Naive thymus-derived CD4-positive, alpha-beta T cell (primary cell): ENCODE measurements around the gene SORCS2. TPM values are rescaled to one million over a fixed set of nuclear protein-coding genes. Genes with fewer than 3 reads are reported as not detected.

ENCODE experiments used
- ATAC-seq: fragments of 150-1000 bp; cut with Tn5 transposase; 2 replicates; pipeline ENCODE4 v1.10.0; 2021; ENCODE audit warnings: mild to moderate bottlenecking, moderate library complexity
- CTCF ChIA-PET: fragments of 350-600 bp; sonication (Branson Sonifier 250); formaldehyde crosslinking; loops from one replicate; lab custom pipeline; 2021; ENCODE audit warnings: antibody characterized with exemption; lab: Charles Lee
- POLR2A ChIA-PET: fragments of 350-600 bp; sonication (Branson Sonifier 250); formaldehyde crosslinking; loops from one replicate; lab custom pipeline; 2021; ENCODE audit warnings: antibody characterized with exemption, inconsistent platforms; lab: Charles Lee
- DNase-seq, 9 donors: peaks; one replicate each; pipeline versions ENCODE4 v3.0.0 to v3.0.0-alpha.2; 2020 to 2022; ENCODE audit warnings: mixed read lengths in 1 of 9
- H3K27ac ChIP-seq: one replicate; pipeline ENCODE4 v1.7.0; 2013; ENCODE audit warnings: mild to moderate bottlenecking, low read depth, low read length, moderate library complexity
- H3K27me3 ChIP-seq, 2 donors: one replicate each; pipeline ENCODE4 v1.7.0; 2013; ENCODE audit warnings: low read length in 2 of 2, mild to moderate bottlenecking in 2 of 2, moderate library complexity in 2 of 2; ENCODE audit not compliant: control insufficient read depth in 2 of 2, insufficient read depth in 2 of 2
- H3K36me3 ChIP-seq, 3 experiments: 1 replicate in 2 of 3; 2 replicates in 1 of 3; pipeline ENCODE4 v1.7.0; 2013; ENCODE audit warnings: low read length in 3 of 3, mild to moderate bottlenecking in 3 of 3, moderate library complexity in 1 of 3; ENCODE audit not compliant: insufficient read depth in 3 of 3, control insufficient read depth in 2 of 3
- H3K4me1 ChIP-seq, 2 donors: one replicate each; pipeline ENCODE4 v1.7.0; 2013; ENCODE audit warnings: low read length in 2 of 2, mild to moderate bottlenecking in 2 of 2, moderate library complexity in 1 of 2; ENCODE audit not compliant: control insufficient read depth in 2 of 2, insufficient read depth in 2 of 2
- H3K4me3 ChIP-seq: 2 replicates; pipeline ENCODE4 v1.7.0; 2013; ENCODE audit warnings: mild to moderate bottlenecking, low read length
- H3K9me3 ChIP-seq, 3 experiments: 1 replicate in 2 of 3; 2 replicates in 1 of 3; pipeline ENCODE4 v1.7.0; 2013; ENCODE audit warnings: low read length in 3 of 3; ENCODE audit not compliant: control insufficient read depth in 2 of 3
- H3K27ac Mint-ChIP-seq, 9 donors: one replicate each; pipeline ENCODE4 v1.8.0; 2020 to 2022; ENCODE audit warnings: mixed read lengths in 9 of 9, mild to moderate bottlenecking in 8 of 9, moderate library complexity in 5 of 9, inconsistent platforms in 2 of 9
- H3K27me3 Mint-ChIP-seq, 5 donors: one replicate each; pipeline ENCODE4 v1.8.0; 2021 to 2022; ENCODE audit warnings: mixed read lengths in 5 of 5, mild to moderate bottlenecking in 1 of 5
- H3K36me3 Mint-ChIP-seq, 5 donors: one replicate each; pipeline ENCODE4 v1.8.0; 2020 to 2022; ENCODE audit warnings: mixed read lengths in 5 of 5, mild to moderate bottlenecking in 3 of 5, inconsistent platforms in 1 of 5
- H3K4me1 Mint-ChIP-seq, 7 donors: one replicate each; pipeline ENCODE4 v1.8.0; 2020 to 2022; ENCODE audit warnings: mixed read lengths in 7 of 7, mild to moderate bottlenecking in 3 of 7, inconsistent platforms in 1 of 7
- H3K4me3 Mint-ChIP-seq, 10 donors: one replicate each; pipeline ENCODE4 v1.8.0; 2020 to 2022; ENCODE audit warnings: mild to moderate bottlenecking in 10 of 10, mixed read lengths in 10 of 10, moderate library complexity in 6 of 10, inconsistent platforms in 2 of 10
- H3K9me3 Mint-ChIP-seq, 11 donors: one replicate each; pipeline ENCODE4 v1.8.0; 2020 to 2022; ENCODE audit warnings: mixed read lengths in 11 of 11, mild to moderate bottlenecking in 4 of 11, inconsistent platforms in 1 of 11, moderate library complexity in 1 of 11
- intact Hi-C, 2 donors: fragments of 100-400 bp; cut with micrococcal nuclease; formaldehyde crosslinking; loops; one replicate each; pipeline ENCODE4 v1.15.1; 2023
- polyA plus RNA-seq, 2 donors: library from polyadenylated mRNA; unstranded; fragments of 300-500 nt; fragmentation: Illumina TruSeq; gene quantifications; one replicate each; pipeline ENCODE4 v1.2.3, GENCODE V29; 2021
- total RNA-seq, 6 experiments: library from RNA in 5 of 6; stranded (reverse) in 5 of 6; gene quantifications; 1 replicate in 5 of 6; 2 replicates in 1 of 6; pipeline ENCODE4 v1.2.3 and lab custom pipeline; 2021 to 2026

SORCS2 gene
- total and polyA plus RNA-seq, 7 experiments from 2014 or later, result 0.10 TPM; not detected in 6

DNA sequence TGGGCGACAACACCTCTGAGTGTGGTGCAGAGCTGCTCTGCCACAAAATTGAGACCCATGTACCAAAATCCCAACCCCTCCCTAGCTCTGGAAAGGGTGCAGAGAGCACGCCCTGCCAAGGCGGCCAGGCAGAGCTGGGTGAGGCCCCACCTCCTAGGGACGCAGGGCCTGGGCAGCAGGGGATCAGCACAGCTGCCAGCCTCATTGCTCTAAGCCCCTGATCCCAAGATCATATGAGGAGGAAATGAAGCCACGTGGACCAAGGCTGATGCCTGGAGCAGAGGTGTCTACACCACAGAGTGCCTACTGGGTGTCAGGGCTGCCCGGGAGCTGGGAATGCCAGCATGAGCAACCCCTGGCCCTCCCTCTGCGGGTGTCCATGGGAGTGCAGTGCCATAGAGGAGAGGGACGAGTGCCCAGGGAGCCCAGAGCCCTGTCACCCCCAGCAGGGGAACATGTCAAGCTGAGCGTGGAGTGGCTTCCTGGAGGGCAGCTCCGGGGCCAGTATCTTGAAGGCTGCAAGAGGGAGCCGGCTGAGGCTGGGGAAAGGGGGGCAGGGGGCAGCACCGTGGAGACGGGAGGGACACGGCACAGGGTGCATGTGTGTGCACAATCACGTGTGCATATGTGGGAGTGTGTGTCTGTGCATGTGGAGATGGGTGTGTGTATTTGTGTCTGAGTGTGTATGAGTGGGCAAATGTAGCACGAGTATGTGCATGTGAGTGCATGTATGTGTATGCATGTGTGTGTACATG, 306.3 kb downstream of the SORCS2 start:
- intact Hi-C loops, result no loop called here
- Histone ChIP-seq H3K27ac (no peak overlapping the region), H3K27me3 (no peaks in the 10 kb centered on the region), H3K36me3 (no peaks in the 10 kb centered on the region), H3K9me3 (no peaks in the 10 kb centered on the region), H3K4me3 (no peak overlapping the region), H3K4me1 (no peaks in the 10 kb centered on the region)
- Mint-ChIP-seq H3K36me3 (no peaks in the 10 kb centered on the region), H3K4me3 (no peak overlapping the region), H3K27ac (no peak overlapping the region), H3K4me1 (no peaks in the 10 kb centered on the region), H3K27me3 (peaks cover 0 to 30% (median 17%) of the 10 kb centered on the region in 5 donors), H3K9me3 (peaks cover 0 to 7% (median 0%) of the 10 kb centered on the region in 11 donors)
- CTCF ChIA-PET, result no interaction called here
- POLR2A ChIA-PET, result no interaction called here
- ATAC-seq (peak; percentile 25), DNase-seq (no peak)

DNA sequence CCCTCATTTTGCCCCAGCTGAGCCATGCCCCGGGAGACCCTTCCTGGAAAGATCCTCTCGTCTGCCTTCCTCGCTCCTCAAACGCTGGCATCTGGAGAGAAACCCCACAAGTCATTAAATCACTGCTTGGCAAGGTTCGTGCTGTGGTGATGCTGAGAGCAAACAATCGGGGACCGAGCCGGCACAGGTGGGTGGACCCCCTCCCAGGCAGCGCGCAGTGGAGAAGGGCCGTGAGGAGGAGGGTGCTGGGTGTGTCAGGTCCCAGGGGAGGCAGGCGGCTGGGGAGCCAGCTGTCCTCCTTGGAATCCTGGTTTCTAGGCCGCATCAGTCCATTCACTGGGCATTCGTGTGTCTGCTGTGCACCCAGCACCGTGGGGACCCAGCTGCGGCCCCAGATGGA, 307.3 kb downstream of the SORCS2 start:
- DNase-seq (no peak), ATAC-seq (no peak)
- POLR2A ChIA-PET, result no interaction called here
- no peaks in the 10 kb centered on the region for H3K4me1 Mint-ChIP-seq
- H3K27me3 Mint-ChIP-seq, result peaks cover 0 to 35% (median 17%) of the 10 kb centered on the region in 5 donors
- Histone ChIP-seq H3K27me3 (no peaks in the 10 kb centered on the region), H3K9me3 (no peaks in the 10 kb centered on the region), H3K27ac (no peak overlapping the region), H3K4me1 (no peaks in the 10 kb centered on the region), H3K4me3 (no peak overlapping the region), H3K36me3 (no peaks in the 10 kb centered on the region)
- CTCF ChIA-PET, result no interaction called here
- H3K27ac Mint-ChIP-seq, result no peak overlapping the region
- H3K36me3 Mint-ChIP-seq, result no peaks in the 10 kb centered on the region
- H3K9me3 Mint-ChIP-seq, result no peaks in the 10 kb centered on the region
- intact Hi-C loops, result no loop called here
- H3K4me3 Mint-ChIP-seq, result no peak overlapping the region

DNA sequence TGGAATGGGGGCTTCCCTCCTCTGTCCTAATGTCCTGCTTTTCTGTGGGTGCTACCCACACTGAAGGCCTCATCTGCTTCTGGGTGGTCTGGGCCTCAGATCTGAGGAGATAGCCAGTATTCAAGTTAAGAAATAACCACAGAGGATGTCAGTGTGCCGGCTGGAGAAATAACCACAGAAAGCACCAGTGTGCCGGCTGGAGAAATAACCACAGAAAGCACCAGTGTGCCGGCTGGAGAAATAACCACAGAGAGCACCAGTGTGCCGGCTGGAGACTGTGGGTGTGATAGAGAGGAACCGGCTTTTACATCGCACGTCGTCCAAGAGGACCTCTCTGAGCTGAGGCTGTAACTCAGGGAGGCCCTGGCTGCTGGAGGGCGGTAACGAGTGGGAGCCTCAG, 308.1 kb downstream of the SORCS2 start:
- intact Hi-C loops, result no loop called here
- ATAC-seq (no peak), DNase-seq (no peak)
- no peaks in the 10 kb centered on the region for H3K9me3 Mint-ChIP-seq
- peaks cover 0 to 43% (median 20%) of the 10 kb centered on the region in 5 donors for H3K27me3 Mint-ChIP-seq
- Histone ChIP-seq H3K27me3 (no peaks in the 10 kb centered on the region), H3K4me3 (no peak overlapping the region), H3K9me3 (no peaks in the 10 kb centered on the region), H3K4me1 (no peaks in the 10 kb centered on the region), H3K36me3 (no peaks in the 10 kb centered on the region), H3K27ac (no peak overlapping the region)
- H3K36me3 Mint-ChIP-seq, result no peaks in the 10 kb centered on the region
- POLR2A ChIA-PET, result no interaction called here
- no peak overlapping the region for H3K4me3 Mint-ChIP-seq
- no peaks in the 10 kb centered on the region for H3K4me1 Mint-ChIP-seq
- CTCF ChIA-PET, result no interaction called here
- H3K27ac Mint-ChIP-seq, result no peak overlapping the region

DNA sequence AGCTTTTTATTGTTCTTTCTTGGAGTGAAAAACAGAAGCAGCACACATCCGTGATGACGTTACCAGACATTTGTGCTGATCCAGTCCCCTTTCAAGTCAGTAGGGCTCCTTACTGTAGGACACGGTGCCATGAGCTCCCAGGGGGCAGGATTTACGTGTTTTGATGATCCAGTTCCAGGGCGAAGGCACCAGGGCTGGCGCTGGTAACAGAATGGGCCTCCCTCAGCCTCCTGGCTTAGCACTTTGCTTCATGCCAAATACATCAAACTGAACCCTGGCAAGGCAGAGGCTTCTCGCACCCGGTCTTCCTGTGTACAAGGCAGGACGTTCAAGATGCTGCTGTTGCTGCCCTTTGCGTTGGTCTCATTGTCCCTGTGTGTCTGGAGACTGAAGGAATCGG, 309.0 kb downstream of the SORCS2 start:
- H3K9me3 ChIP-seq, result no peaks in the 10 kb centered on the region
- Mint-ChIP-seq H3K4me1 (no peaks in the 10 kb centered on the region), H3K27ac (no peak overlapping the region), H3K4me3 (no peak overlapping the region), H3K36me3 (no peaks in the 10 kb centered on the region), H3K27me3 (peaks cover 0 to 47% (median 20%) of the 10 kb centered on the region in 5 donors), H3K9me3 (no peaks in the 10 kb centered on the region)
- ChIA-PET POLR2A (no interaction called here), CTCF (no interaction called here)
- ATAC-seq (no peak), DNase-seq (no peak)
- intact Hi-C loops, result no loop called here
- H3K27ac ChIP-seq, result no peak overlapping the region
- H3K4me1 ChIP-seq, result no peaks in the 10 kb centered on the region
- H3K36me3 ChIP-seq, result no peaks in the 10 kb centered on the region
- no peak overlapping the region for H3K4me3 ChIP-seq
- H3K27me3 ChIP-seq, result no peaks in the 10 kb centered on the region

DNA sequence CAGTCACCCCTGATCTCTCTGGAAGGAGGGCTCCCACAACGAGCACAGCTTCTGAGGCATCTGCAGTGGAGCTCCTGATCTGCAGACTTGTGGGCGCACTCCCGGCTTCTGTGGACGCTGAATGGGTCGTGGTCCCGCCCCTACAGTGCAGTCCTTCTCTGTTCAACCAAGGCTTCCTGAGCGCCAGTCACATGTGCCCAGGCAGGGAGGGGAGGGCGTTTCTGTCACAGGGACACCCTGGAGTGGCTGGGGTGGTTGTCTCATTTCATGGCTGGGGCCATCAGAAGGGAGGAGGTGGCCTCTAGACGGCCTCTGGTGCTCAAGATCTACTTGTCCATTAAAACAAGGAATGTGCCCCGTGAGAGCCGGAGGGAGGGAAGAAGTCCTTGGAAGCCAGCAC, 309.5 kb downstream of the SORCS2 start:
- H3K4me1 ChIP-seq, result no peaks in the 10 kb centered on the region
- ChIA-PET POLR2A (no interaction called here), CTCF (no interaction called here)
- DNase-seq (no peak), ATAC-seq (no peak)
- H3K27ac ChIP-seq, result no peak overlapping the region
- H3K36me3 Mint-ChIP-seq, result no peaks in the 10 kb centered on the region
- no peaks in the 10 kb centered on the region for H3K27me3 ChIP-seq
- no peaks in the 10 kb centered on the region for H3K36me3 ChIP-seq
- H3K27ac Mint-ChIP-seq, result peak overlapping the region in 1 of 9 donors; percentile 36
- no peaks in the 10 kb centered on the region for H3K9me3 ChIP-seq
- no peak overlapping the region for H3K4me3 Mint-ChIP-seq
- H3K4me3 ChIP-seq, result no peak overlapping the region
- peaks cover 3 to 51% (median 24%) of the 10 kb centered on the region in 5 donors for H3K27me3 Mint-ChIP-seq
- no peaks in the 10 kb centered on the region for H3K4me1 Mint-ChIP-seq
- intact Hi-C loops, result no loop called here
- H3K9me3 Mint-ChIP-seq, result no peaks in the 10 kb centered on the region

DNA sequence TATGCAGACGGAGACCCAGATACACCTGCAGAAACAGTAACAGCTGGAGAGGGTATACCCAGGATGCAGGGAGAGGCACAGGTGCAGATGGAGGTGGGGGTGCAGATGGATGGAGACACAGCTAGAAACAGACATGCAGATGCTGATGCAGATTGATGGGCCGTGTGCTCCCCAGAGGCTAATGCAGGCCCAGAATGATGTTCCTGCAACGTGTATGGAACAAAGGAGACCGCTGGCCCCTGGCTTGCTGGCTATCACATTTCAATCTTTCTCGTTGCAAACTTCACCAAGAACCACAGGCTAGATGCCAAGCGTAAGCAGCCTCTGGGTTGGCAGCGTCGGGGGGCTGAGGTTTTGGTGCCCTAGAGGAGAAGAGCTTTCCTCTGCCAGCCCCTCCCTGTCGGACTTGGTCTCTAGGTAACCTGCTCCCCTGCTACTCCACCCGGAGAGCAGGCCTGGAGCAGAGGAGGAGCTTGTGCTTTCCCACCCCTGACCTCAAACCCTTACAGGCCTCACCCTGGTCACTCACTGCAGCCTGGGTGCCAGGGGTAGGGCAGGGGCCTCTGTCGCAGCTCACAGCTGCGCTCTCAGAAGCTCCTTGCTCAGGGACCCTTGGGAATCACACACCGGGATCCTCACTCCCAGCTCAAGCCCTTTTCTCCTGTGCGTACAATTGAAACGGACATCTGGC, 311.4 kb downstream of the SORCS2 start:
- no peaks in the 10 kb centered on the region for H3K36me3 Mint-ChIP-seq
- H3K9me3 Mint-ChIP-seq, result no peaks in the 10 kb centered on the region
- H3K27me3 Mint-ChIP-seq, result peaks cover 8 to 63% (median 35%) of the 10 kb centered on the region in 5 donors
- Histone ChIP-seq H3K27me3 (no peaks in the 10 kb centered on the region), H3K27ac (no peak overlapping the region), H3K9me3 (no peaks in the 10 kb centered on the region), H3K4me1 (no peaks in the 10 kb centered on the region), H3K4me3 (no peak overlapping the region), H3K36me3 (no peaks in the 10 kb centered on the region)
- H3K4me1 Mint-ChIP-seq, result no peaks in the 10 kb centered on the region
- intact Hi-C loops, result no loop called here
- DNase-seq (no peak), ATAC-seq (no peak)
- H3K4me3 Mint-ChIP-seq, result no peak overlapping the region
- POLR2A ChIA-PET, result no interaction called here
- CTCF ChIA-PET, result no interaction called here
- H3K27ac Mint-ChIP-seq, result no peak overlapping the region
